GM06990 (cell line): Measurements from ENCODE around the gene FGD3.

ENCODE experiments used
- DNase-seq: peaks from one replicate; pipeline ENCODE4 v3.0.0-alpha.2; 2011; ENCODE audit not compliant: insufficient read length; ENCODE audit errors: extremely low read depth
- H3K27me3 ChIP-seq: replicated peaks from 2 replicates; pipeline ENCODE4 v1.6.0; 2011; ENCODE audit warnings: low read length; ENCODE audit not compliant: control insufficient read depth, insufficient read depth
- H3K36me3 ChIP-seq: 2 replicates; pipeline ENCODE4 v1.5.1; 2011; ENCODE audit warnings: low read length; ENCODE audit not compliant: control insufficient read depth, insufficient read depth
- H3K4me3 ChIP-seq: replicated peaks from 2 replicates; pipeline ENCODE4 v1.5.1; 2011; ENCODE audit warnings: low read depth, mild to moderate bottlenecking, control low read depth, low read length
- TF ChIP-seq, protein P1 (sequence below): IDR thresholded peaks from 2 replicates; pipeline ENCODE4 v1.5.1; 2011; ENCODE audit warnings: low read length, control low read depth, mild to moderate bottlenecking, inconsistent platforms; ENCODE audit not compliant: insufficient read depth, poor library complexity, severe bottlenecking

Gene FGD3

DNA sequence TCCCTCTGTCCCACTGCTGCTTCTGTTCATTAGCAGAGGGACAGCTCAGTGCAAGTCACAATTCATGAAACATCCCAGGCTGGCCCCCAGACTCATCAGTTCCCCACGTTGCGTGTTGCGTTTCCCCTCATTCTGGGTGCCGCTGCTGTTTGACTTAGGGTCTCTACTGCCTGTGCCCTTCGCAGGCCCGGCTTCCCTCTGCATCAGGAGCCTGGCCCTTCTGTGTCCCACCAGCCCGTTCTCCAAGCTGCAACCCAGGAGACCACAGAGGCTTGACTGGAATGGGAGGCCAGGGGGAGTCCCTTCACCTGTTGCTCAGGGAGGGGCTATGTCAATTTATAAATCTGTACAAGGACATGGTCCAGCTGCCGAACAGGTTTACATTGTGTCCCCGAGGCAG is 57.2 kb downstream of the FGD3 start:
- Histone ChIP-seq H3K27me3 (no peaks in the 10 kb centered on the region), H3K36me3 (peaks cover 18% of the 10 kb centered on the region), H3K4me3 (no peak overlapping the region)
- no peak for DNase-seq
- TF ChIP-seq, protein P1, sequence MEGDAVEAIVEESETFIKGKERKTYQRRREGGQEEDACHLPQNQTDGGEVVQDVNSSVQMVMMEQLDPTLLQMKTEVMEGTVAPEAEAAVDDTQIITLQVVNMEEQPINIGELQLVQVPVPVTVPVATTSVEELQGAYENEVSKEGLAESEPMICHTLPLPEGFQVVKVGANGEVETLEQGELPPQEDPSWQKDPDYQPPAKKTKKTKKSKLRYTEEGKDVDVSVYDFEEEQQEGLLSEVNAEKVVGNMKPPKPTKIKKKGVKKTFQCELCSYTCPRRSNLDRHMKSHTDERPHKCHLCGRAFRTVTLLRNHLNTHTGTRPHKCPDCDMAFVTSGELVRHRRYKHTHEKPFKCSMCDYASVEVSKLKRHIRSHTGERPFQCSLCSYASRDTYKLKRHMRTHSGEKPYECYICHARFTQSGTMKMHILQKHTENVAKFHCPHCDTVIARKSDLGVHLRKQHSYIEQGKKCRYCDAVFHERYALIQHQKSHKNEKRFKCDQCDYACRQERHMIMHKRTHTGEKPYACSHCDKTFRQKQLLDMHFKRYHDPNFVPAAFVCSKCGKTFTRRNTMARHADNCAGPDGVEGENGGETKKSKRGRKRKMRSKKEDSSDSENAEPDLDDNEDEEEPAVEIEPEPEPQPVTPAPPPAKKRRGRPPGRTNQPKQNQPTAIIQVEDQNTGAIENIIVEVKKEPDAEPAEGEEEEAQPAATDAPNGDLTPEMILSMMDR = no peak

DNA sequence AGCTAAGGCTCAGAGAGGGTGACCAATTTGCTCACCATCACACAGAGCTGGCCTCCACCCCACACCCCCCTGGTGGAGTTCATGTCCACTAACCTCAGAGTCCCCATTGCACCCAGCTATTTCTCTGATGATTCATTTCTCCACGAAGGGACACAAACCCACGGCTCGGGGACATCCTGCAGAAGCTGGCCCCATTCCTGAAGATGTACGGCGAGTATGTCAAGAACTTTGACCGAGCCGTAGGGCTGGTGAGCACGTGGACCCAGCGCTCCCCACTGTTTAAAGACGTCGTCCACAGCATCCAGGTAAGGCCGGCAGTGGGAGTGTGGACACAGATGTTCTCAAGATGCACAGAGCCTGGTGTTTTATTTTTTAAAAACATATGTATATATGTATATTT is 58.6 kb downstream of the FGD3 start:
- TF ChIP-seq, protein P1 = no peak
- no peak overlapping the region for H3K4me3 ChIP-seq
- no peaks in the 10 kb centered on the region for H3K27me3 ChIP-seq
- DNase-seq = no peak
- peaks cover 22% of the 10 kb centered on the region for H3K36me3 ChIP-seq

DNA sequence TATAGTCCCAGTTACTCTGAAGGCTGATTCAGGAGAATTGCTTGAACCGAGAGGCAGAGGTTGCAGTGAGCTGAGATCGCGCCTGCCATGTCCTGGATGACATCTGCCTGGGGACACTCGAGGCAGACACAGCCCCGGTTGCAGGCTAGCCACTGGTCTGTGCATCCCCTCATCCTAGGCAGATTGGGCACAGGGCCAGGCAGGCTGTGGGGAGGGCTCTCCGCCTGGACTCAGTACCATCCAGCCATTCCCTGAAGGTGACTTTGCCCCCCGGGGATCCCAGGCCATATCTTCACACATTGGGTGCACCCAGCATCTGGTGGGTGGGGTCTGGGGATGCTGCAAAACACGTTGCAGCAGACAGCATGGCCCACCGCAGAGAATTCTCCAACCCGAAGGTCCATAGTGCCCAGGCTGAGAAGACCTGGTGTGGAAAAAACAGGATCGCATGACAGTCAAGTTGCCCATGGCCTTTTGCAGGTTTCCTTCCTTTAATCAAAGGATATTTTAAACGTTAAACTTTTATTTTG is 60.3 kb downstream of the FGD3 start:
- TF ChIP-seq, protein P1 = no peak
- H3K4me3 ChIP-seq = no peak overlapping the region
- DNase-seq = no peak
- no peaks in the 10 kb centered on the region for H3K27me3 ChIP-seq
- peaks cover 22% of the 10 kb centered on the region for H3K36me3 ChIP-seq

GRCh38 chr9:93008457-93008856 is 61.1 kb downstream of the FGD3 start:
- Histone ChIP-seq H3K4me3 (no peak overlapping the region), H3K27me3 (no peaks in the 10 kb centered on the region), H3K36me3 (peaks cover 25% of the 10 kb centered on the region)
- DNase-seq = no peak
- TF ChIP-seq, protein P1 = no peak

DNA sequence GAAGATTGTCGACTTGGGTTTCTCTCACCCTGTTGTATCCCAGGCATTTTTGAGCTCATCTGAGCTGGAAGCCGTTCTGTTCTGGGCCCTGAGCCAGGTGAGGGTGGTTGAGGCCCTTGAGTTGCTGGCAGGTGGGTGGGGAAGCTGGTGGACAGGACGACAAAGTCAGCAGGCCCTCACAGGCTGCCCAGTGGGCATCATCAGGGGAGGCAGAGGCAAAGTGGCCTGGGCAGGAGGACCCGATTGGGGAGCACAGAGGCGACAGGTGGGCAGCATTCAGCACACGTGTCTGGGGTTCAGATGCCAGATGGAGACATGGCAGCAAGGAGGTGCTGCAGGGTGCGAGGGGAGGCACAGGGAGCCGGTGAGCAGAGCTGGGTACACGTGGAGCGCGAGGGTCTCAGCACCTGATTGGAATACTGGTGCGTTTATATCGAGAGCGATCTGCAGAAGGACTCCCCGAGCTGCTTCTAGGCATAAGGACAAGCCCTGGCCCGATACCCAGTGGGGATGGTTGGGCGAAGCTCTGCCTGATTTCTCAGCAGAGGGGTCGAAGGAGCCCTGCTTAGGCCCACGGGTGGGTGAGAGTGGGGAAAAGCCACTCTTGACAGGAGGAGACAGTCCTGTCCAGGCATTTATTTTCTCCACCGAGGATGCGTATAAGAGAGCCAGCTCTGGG is 62.2 kb downstream of the FGD3 start:
- TF ChIP-seq, protein P1 = no peak
- no peaks in the 10 kb centered on the region for H3K27me3 ChIP-seq
- no peak overlapping the region for H3K4me3 ChIP-seq
- peaks cover 30% of the 10 kb centered on the region for H3K36me3 ChIP-seq
- no peak for DNase-seq
